ENCODE measurements around the gene INPP5A.

DNA sequence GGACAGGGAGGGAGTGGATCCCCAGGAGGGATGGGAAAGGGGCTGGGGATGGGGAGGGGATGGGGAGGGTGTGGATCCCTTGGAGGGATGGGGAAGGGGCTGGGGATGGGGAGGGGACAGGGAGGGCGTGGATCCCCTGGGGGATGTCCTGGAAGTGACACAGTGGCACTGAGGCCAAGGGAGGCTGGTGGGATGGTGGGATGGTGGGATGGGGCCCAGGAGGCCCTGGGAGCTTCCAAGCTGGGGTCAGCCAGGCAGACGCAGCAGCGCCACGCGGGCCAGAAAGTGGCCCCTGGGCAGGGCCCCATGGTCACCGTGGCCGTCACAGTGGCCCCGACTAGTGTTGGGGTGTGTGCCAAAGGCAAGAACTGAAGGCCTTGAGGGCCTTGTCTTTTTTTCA, 67.8 kb downstream of the INPP5A start:
- TF ChIP-seq POLR2A (IDR thresholded peaks at IDR 0.05; ENCODE audit: low read depth, low read length) (no peak), POLR2AphosphoS5 (IDR thresholded peaks at IDR 0.05; ENCODE audit: low read length) (no peak), BHLHE40 (IDR thresholded peaks at IDR 0.05; ENCODE audit: borderline replicate concordance in 1 of 2, low read depth in 2 of 2, low read length in 1 of 2) (no peak), CEBPB (IDR thresholded peaks at IDR 0.05; ENCODE audit: borderline replicate concordance in 1 of 2, low read depth in 2 of 2, low read length in 2 of 2) (no peak), SMC3 (IDR thresholded peaks at IDR 0.05; ENCODE audit: borderline replicate concordance, low read length) (no peak), EGR1 (IDR thresholded peaks at IDR 0.05; ENCODE audit: borderline replicate concordance in 1 of 2, low read depth in 2 of 2, low read length in 2 of 2) (no peak), CHD4 (IDR thresholded peaks at IDR 0.05) (no peak), MYC (IDR thresholded peaks at IDR 0.05; ENCODE audit: insufficient read depth, insufficient read length, insufficient replicate concordance, low read length, severe bottlenecking) (no peak), EP300 (IDR thresholded peaks at IDR 0.05; ENCODE audit: borderline replicate concordance in 1 of 2, control insufficient read depth in 1 of 2, low read depth in 2 of 2, low read length in 2 of 2) (no peak)
- TF ChIP-seq, protein P1, sequence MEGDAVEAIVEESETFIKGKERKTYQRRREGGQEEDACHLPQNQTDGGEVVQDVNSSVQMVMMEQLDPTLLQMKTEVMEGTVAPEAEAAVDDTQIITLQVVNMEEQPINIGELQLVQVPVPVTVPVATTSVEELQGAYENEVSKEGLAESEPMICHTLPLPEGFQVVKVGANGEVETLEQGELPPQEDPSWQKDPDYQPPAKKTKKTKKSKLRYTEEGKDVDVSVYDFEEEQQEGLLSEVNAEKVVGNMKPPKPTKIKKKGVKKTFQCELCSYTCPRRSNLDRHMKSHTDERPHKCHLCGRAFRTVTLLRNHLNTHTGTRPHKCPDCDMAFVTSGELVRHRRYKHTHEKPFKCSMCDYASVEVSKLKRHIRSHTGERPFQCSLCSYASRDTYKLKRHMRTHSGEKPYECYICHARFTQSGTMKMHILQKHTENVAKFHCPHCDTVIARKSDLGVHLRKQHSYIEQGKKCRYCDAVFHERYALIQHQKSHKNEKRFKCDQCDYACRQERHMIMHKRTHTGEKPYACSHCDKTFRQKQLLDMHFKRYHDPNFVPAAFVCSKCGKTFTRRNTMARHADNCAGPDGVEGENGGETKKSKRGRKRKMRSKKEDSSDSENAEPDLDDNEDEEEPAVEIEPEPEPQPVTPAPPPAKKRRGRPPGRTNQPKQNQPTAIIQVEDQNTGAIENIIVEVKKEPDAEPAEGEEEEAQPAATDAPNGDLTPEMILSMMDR (IDR thresholded peaks at IDR 0.05 in 2 of 3, conservative IDR thresholded peaks at IDR 0.05 in 1 of 3; ENCODE audit: control insufficient read depth in 2 of 3, extremely low read depth in 1 of 3, insufficient read depth in 1 of 3, low read depth in 3 of 3, low read length in 3 of 3): no peak
- TF ChIP-seq, protein P2, sequence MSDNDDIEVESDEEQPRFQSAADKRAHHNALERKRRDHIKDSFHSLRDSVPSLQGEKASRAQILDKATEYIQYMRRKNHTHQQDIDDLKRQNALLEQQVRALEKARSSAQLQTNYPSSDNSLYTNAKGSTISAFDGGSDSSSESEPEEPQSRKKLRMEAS (IDR thresholded peaks at IDR 0.05; ENCODE audit: low read depth, low read length): no peak

Measured in GM12878 (cell line).